ENCODE measurements around the gene CREB3L2. TPM values are rescaled to one million over a fixed set of nuclear protein-coding genes. Genes with fewer than 3 reads are reported as not detected.

CREB3L2 gene
- total and polyA plus RNA-seq, 2 of the 13 experiments (the other 11 are each of a cell fraction or from before 2014, with no cell fraction given), result 22.1 to 41.1 TPM

GRCh38 chr7:137992104-137992549 is 9.8 kb downstream of the CREB3L2 start (continued):
- TF ChIP-seq NONO (IDR thresholded peaks at IDR 0.05), result no peak
- TF ChIP-seq NONO (CRISPR knock-in tag; conservative IDR thresholded peaks at IDR 0.05), result peak; percentile 74
- TF ChIP-seq TGIF2 (CRISPR knock-in tag; IDR thresholded peaks at IDR 0.05), result peak; percentile 49; the same call in 1 of the 2 replicates
- peak; percentile 32; the same call in 1 of the 2 replicates for TF ChIP-seq ZNF292 (CRISPR knock-in tag; IDR thresholded peaks at IDR 0.05; ENCODE audit: borderline replicate concordance, low read depth)
- TF ChIP-seq ZNF672 (CRISPR knock-in tag; IDR thresholded peaks at IDR 0.05), result no peak
- TF ChIP-seq ZNF496 (CRISPR knock-in tag; IDR thresholded peaks at IDR 0.05; ENCODE audit: insufficient replicate concordance), result no peak
- no peak for TF ChIP-seq THAP11 (CRISPR knock-in tag; IDR thresholded peaks at IDR 0.05)
- TF ChIP-seq KLF13 (CRISPR knock-in tag; IDR thresholded peaks at IDR 0.05), result no peak
- no peak for TF ChIP-seq ELF4 (CRISPR knock-in tag; IDR thresholded peaks at IDR 0.05; ENCODE audit: borderline replicate concordance)
- peak; percentile 90 for TF ChIP-seq ZNF205 (CRISPR knock-in tag; IDR thresholded peaks at IDR 0.05)
- TF ChIP-seq ETV5 (CRISPR knock-in tag; IDR thresholded peaks at IDR 0.05; ENCODE audit: borderline replicate concordance), result peak; percentile 95
- TF ChIP-seq, protein P1, sequence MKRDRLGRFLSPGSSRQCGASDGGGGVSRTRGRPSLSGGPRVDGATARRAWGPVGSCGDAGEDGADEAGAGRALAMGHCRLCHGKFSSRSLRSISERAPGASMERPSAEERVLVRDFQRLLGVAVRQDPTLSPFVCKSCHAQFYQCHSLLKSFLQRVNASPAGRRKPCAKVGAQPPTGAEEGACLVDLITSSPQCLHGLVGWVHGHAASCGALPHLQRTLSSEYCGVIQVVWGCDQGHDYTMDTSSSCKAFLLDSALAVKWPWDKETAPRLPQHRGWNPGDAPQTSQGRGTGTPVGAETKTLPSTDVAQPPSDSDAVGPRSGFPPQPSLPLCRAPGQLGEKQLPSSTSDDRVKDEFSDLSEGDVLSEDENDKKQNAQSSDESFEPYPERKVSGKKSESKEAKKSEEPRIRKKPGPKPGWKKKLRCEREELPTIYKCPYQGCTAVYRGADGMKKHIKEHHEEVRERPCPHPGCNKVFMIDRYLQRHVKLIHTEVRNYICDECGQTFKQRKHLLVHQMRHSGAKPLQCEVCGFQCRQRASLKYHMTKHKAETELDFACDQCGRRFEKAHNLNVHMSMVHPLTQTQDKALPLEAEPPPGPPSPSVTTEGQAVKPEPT (CRISPR knock-in tag; IDR thresholded peaks at IDR 0.05; ENCODE audit: low read depth), result no peak
- peak; percentile 93 for TF ChIP-seq RXRB (CRISPR knock-in tag; IDR thresholded peaks at IDR 0.05; ENCODE audit: borderline replicate concordance)
- TF ChIP-seq ZNF616 (CRISPR knock-in tag; IDR thresholded peaks at IDR 0.05; ENCODE audit: low read depth), result no peak
- peak; percentile 86 for TF ChIP-seq PHF21A (CRISPR knock-in tag; IDR thresholded peaks at IDR 0.05)
- peak; percentile 63; the same call in 1 of the 2 replicates for TF ChIP-seq ATF1 (CRISPR knock-in tag; IDR thresholded peaks at IDR 0.05)
- peak; percentile 72 to 89; a peak in 3 of 4 replicates for TF ChIP-seq EP300 (IDR thresholded peaks at IDR 0.05; ENCODE audit: low read depth in 2 of 2, low read length in 2 of 2)
- peak; percentile 93 for TF ChIP-seq EP300 (CRISPR knock-in tag; IDR thresholded peaks at IDR 0.05; ENCODE audit: borderline replicate concordance)
- TF ChIP-seq HOXA3 (CRISPR knock-in tag; IDR thresholded peaks at IDR 0.05), result peak; percentile 80; the same call in 1 of the 2 replicates
- TF ChIP-seq SIN3B (IDR thresholded peaks at IDR 0.05; ENCODE audit: low read length), result no peak
- peak; percentile 26; the same call in 1 of the 2 replicates for TF ChIP-seq ZNF607 (CRISPR knock-in tag; IDR thresholded peaks at IDR 0.05; ENCODE audit: borderline replicate concordance)
- TF ChIP-seq PBX2 (CRISPR knock-in tag; IDR thresholded peaks at IDR 0.05), result peak; percentile 75
- TF ChIP-seq SIN3A (IDR thresholded peaks at IDR 0.05; ENCODE audit: borderline replicate concordance, low read depth, low read length), result peak; percentile 70; the same call in 1 of the 2 replicates
- no peak for TF ChIP-seq XRCC5 (optimal IDR thresholded peaks at IDR 0.05; ENCODE audit: low read length)
- no peak for TF ChIP-seq ZNF17 (CRISPR knock-in tag; IDR thresholded peaks at IDR 0.05)
- no peak for TF ChIP-seq RBAK (CRISPR knock-in tag; IDR thresholded peaks at IDR 0.05)
- TF ChIP-seq GFI1 (CRISPR knock-in tag; IDR thresholded peaks at IDR 0.05; ENCODE audit: borderline replicate concordance), result peak; percentile 64; the same call in 1 of the 2 replicates
- TF ChIP-seq NFE2L1 (CRISPR knock-in tag; IDR thresholded peaks at IDR 0.05; ENCODE audit: borderline replicate concordance), result 0 out of 2 replicates have a peak, but pooled peaks have one; percentile 35
- TF ChIP-seq, protein P2, sequence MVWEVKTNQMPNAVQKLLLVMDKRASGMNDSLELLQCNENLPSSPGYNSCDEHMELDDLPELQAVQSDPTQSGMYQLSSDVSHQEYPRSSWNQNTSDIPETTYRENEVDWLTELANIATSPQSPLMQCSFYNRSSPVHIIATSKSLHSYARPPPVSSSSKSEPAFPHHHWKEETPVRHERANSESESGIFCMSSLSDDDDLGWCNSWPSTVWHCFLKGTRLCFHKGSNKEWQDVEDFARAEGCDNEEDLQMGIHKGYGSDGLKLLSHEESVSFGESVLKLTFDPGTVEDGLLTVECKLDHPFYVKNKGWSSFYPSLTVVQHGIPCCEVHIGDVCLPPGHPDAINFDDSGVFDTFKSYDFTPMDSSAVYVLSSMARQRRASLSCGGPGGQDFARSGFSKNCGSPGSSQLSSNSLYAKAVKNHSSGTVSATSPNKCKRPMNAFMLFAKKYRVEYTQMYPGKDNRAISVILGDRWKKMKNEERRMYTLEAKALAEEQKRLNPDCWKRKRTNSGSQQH (CRISPR knock-in tag; IDR thresholded peaks at IDR 0.05; ENCODE audit: low read depth), result no peak
- peak; percentile 71 for TF ChIP-seq ZNF264 (CRISPR knock-in tag; IDR thresholded peaks at IDR 0.05)
